Keratinocyte (primary cell): ENCODE data around the gene LTBR.

Experiments
- EZH2 ChIP-seq: IDR thresholded peaks from one replicate; pipeline ENCODE4 v1.6.1; 2012; ENCODE audit warnings: inconsistent platforms, mild to moderate bottlenecking, low read length, moderate library complexity
- TF ChIP-seq, protein P1 (sequence below), 3 experiments: IDR thresholded peaks in 1 of 3; conservative IDR thresholded peaks in 1 of 3; optimal IDR thresholded peaks in 1 of 3; 2 replicates in 2 of 3; 3 replicates in 1 of 3; pipeline versions ENCODE3 to v1.5.1; 2011; ENCODE audit warnings: low read length in 3 of 3, mild to moderate bottlenecking in 3 of 3, moderate library complexity in 2 of 3, control low read depth in 1 of 3, inconsistent platforms in 1 of 3; ENCODE audit not compliant: insufficient read depth in 2 of 3; ENCODE audit errors: extremely low read depth in 1 of 3

DNA sequence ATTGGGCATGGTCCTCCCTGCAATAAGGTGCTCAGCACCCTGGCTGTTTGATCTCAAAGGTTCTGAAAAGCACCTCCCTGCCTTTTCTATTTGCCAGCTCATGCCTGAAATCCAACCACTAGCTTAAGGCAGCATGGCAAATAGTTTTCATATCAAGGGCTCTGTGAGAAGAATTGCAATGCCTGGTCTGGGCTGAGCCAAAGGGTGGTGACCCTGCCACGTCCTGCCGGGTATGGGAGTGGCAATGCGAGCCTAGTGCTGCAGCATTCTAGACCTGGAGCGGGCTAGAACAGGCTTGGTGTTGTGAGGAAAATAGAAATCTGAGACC lies 6.3 kb upstream of the LTBR start:
- TF ChIP-seq, protein P1, sequence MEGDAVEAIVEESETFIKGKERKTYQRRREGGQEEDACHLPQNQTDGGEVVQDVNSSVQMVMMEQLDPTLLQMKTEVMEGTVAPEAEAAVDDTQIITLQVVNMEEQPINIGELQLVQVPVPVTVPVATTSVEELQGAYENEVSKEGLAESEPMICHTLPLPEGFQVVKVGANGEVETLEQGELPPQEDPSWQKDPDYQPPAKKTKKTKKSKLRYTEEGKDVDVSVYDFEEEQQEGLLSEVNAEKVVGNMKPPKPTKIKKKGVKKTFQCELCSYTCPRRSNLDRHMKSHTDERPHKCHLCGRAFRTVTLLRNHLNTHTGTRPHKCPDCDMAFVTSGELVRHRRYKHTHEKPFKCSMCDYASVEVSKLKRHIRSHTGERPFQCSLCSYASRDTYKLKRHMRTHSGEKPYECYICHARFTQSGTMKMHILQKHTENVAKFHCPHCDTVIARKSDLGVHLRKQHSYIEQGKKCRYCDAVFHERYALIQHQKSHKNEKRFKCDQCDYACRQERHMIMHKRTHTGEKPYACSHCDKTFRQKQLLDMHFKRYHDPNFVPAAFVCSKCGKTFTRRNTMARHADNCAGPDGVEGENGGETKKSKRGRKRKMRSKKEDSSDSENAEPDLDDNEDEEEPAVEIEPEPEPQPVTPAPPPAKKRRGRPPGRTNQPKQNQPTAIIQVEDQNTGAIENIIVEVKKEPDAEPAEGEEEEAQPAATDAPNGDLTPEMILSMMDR (optimal IDR thresholded peaks at IDR 0.05 in 1 of 3, IDR thresholded peaks at IDR 0.05 in 1 of 3, conservative IDR thresholded peaks at IDR 0.05 in 1 of 3; ENCODE audit: extremely low read depth in 1 of 3, insufficient read depth in 2 of 3, low read length in 3 of 3): no peak
- no peak for TF ChIP-seq EZH2
